K562 (cell line): Measurements from ENCODE around the gene XRCC2. TPM values are rescaled to one million over a fixed set of nuclear protein-coding genes. Genes with fewer than 3 reads are reported as not detected.

Experiments used
- AFF1 ChIP-seq, 2 experiments: fragments of 450-650 bp; IDR thresholded peaks; 2 replicates each; pipeline ENCODE4 v1.6.1; 2018; ENCODE audit warnings: mild to moderate bottlenecking in 2 of 2, low read depth in 1 of 2; ENCODE audit not compliant: partially characterized antibody in 2 of 2
- ARNT ChIP-seq, 2 experiments: fragments of 450-650 bp; IDR thresholded peaks; 2 replicates each; pipeline ENCODE4 v1.6.1; 2016; ENCODE audit warnings: mild to moderate bottlenecking in 1 of 2
- BCOR ChIP-seq: fragments of 450-650 bp; IDR thresholded peaks from 2 replicates; pipeline ENCODE4 v1.6.1; 2016
- CBX1 ChIP-seq: sonication (generic); IDR thresholded peaks from 2 replicates; pipeline ENCODE4 v1.6.1; 2016; ENCODE audit warnings: antibody characterized with exemption, low read depth, mild to moderate bottlenecking
- CBX5 ChIP-seq: IDR thresholded peaks from 2 replicates; pipeline ENCODE4 v1.6.1; 2014; ENCODE audit warnings: low read depth, borderline replicate concordance
- HMBOX1 ChIP-seq: sonication (generic); IDR thresholded peaks from 2 replicates; pipeline ENCODE4 v1.6.1; 2016
- IRF1 ChIP-seq: sonication (generic); formaldehyde crosslinking; IDR thresholded peaks from 2 replicates; pipeline ENCODE4 v1.8.0; 2022; ENCODE audit warnings: missing genetic modification reagents, mild to moderate bottlenecking, borderline replicate concordance
- KDM1A ChIP-seq, 2 experiments: fragments of 450-650 bp; IDR thresholded peaks; 2 replicates each; pipeline ENCODE4 v1.6.1; 2016; ENCODE audit warnings: mild to moderate bottlenecking in 2 of 2
- RBM25 ChIP-seq: fragments of 200-400 bp; formaldehyde crosslinking; IDR thresholded peaks from 2 replicates; pipeline ENCODE4 v1.6.1; 2018; ENCODE audit warnings: low read length, low read depth, moderate library complexity; ENCODE audit not compliant: severe bottlenecking
- TRIM24 ChIP-seq, 2 experiments: fragments of 450-650 bp; IDR thresholded peaks; 2 replicates each; pipeline ENCODE4 v1.6.1; 2016
- ZNF280B ChIP-seq: fragments of 250-450 bp; sonication (Bioruptor Pico); IDR thresholded peaks from 2 replicates; pipeline ENCODE4 v1.5.1; 2021; ENCODE audit warnings: mild to moderate bottlenecking
- ZNF561 ChIP-seq: fragments of 450-650 bp; formaldehyde crosslinking; conservative IDR thresholded peaks from 2 replicates; pipeline ENCODE4 v1.4.0; 2020; ENCODE audit warnings: mild to moderate bottlenecking, moderate library complexity
- ZNF609 ChIP-seq: sonication (generic); formaldehyde crosslinking; IDR thresholded peaks from 2 replicates; pipeline ENCODE4 v1.8.1; 2023; ENCODE audit warnings: missing genetic modification reagents, mild to moderate bottlenecking, borderline replicate concordance
- polyA plus RNA-seq, 8 experiments: library from polyadenylated mRNA; depleted of rRNA in 4 of 8; stranded (reverse) in 5 of 8; unstranded in 3 of 8; fragments of >200 nt; fragmentation: Nextera tagmentation in 2 of 8; fragmentation: Illumina TruSeq in 1 of 8; extraction: Ambion mirVana in 2 of 8; extraction: Trizol in 1 of 8; gene quantifications; 2 replicates each; pipeline versions ENCODE4 v1.2.1 to v1.2.3, GENCODE V29; 2011 to 2014; ENCODE audit warnings: inconsistent platforms in 1 of 8, missing spikeins in 1 of 8
- total RNA-seq, 7 experiments: library from RNA; depleted of rRNA in 6 of 7; stranded (reverse); fragments of >200 nt in 6 of 7; fragmentation: Illumina TruSeq in 2 of 7; extraction: Trizol in 2 of 7; gene quantifications; 2 replicates each; pipeline versions ENCODE4 v1.2.1 to v1.2.3, GENCODE V29; 2011 to 2021; ENCODE audit warnings: low replicate concordance in 1 of 7

The XRCC2 gene
- total and polyA plus RNA-seq, 9 of the 15 experiments (the other 6 are each of a cell fraction or from before 2014, with no cell fraction given): 16.2 to 58.0 (median 39.8) TPM

GRCh38 chr7:152704796-152705384, 28.9 kb upstream of the XRCC2 start (continued):
- peak in 1 of 2 experiments; percentile 32 for TF ChIP-seq AFF1 (IDR thresholded peaks at IDR 0.05; ENCODE audit: low read depth in 1 of 2, partially characterized antibody in 2 of 2)
- peak in 1 of 2 experiments; percentile 86; a peak in 2 of 4 replicates for TF ChIP-seq ARNT (IDR thresholded peaks at IDR 0.05)
- TF ChIP-seq HMBOX1: no peak
- TF ChIP-seq KDM1A (IDR thresholded peaks at IDR 0.05): peak in 1 of 2 experiments; percentile 22; a peak in 1 of 4 replicates
- TF ChIP-seq ZNF561 (CRISPR knock-in tag): peak; percentile 89; the same call in 1 of the 2 replicates
- peak; percentile 44 to 78; a peak in 2 of 4 replicates for TF ChIP-seq TRIM24 (IDR thresholded peaks at IDR 0.05)
- peak; percentile 38; the same call in 1 of the 2 replicates for TF ChIP-seq CBX1
- peak; percentile 84; the same call in 1 of the 2 replicates for TF ChIP-seq ZNF280B
- no peak for TF ChIP-seq BCOR
- TF ChIP-seq CBX5: peak; percentile 98
- TF ChIP-seq RBM25: peak; percentile 5
- TF ChIP-seq ZNF609 (CRISPR knock-in tag): no peak
- no peak for TF ChIP-seq IRF1 (CRISPR knock-in tag)
